ENCODE data around the gene CCDC191.

GRCh38 chr3:114079761-114080160 lies 23.4 kb upstream of the CCDC191 start:
- no peak for TF ChIP-seq POLR2AphosphoS5 (IDR thresholded peaks at IDR 0.05)
- TF ChIP-seq, protein P1, sequence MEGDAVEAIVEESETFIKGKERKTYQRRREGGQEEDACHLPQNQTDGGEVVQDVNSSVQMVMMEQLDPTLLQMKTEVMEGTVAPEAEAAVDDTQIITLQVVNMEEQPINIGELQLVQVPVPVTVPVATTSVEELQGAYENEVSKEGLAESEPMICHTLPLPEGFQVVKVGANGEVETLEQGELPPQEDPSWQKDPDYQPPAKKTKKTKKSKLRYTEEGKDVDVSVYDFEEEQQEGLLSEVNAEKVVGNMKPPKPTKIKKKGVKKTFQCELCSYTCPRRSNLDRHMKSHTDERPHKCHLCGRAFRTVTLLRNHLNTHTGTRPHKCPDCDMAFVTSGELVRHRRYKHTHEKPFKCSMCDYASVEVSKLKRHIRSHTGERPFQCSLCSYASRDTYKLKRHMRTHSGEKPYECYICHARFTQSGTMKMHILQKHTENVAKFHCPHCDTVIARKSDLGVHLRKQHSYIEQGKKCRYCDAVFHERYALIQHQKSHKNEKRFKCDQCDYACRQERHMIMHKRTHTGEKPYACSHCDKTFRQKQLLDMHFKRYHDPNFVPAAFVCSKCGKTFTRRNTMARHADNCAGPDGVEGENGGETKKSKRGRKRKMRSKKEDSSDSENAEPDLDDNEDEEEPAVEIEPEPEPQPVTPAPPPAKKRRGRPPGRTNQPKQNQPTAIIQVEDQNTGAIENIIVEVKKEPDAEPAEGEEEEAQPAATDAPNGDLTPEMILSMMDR (IDR thresholded peaks at IDR 0.05 in 8 of 11, conservative IDR thresholded peaks at IDR 0.05 in 3 of 11): no peak
